Heart left ventricle (tissue), 16 donors: ENCODE data around the gene GALM. TPM values are rescaled to one million over a fixed set of nuclear protein-coding genes. Genes with fewer than 3 reads are reported as not detected.
"Not testable (repeated sequence)": the region's sequence is repeated elsewhere in the genome, so short reads cannot be mapped to it uniquely, and the experiment has no call there.

ENCODE experiments used
- ATAC-seq, 4 donors: fragments of 200-7000 bp; cut with Tn5 transposase; one replicate each; pipeline ENCODE4 v1.9.1; 2020 to 2022; ENCODE audit warnings: moderate library complexity in 4 of 4, mild to moderate bottlenecking in 3 of 4, moderate number of reproducible peaks in 1 of 4
- DNase-seq, 5 donors: peaks; one replicate each; pipeline ENCODE4 v3.0.0-alpha.2; 2020
- H3K27ac ChIP-seq, 12 donors: fragments of 200-600 bp; sonication (generic) in 4 of 12; one replicate each; pipeline versions ENCODE4 v1.5.0 to v1.8.0; 2016 to 2022; ENCODE audit warnings: mild to moderate bottlenecking in 2 of 12
- H3K27me3 ChIP-seq, 9 donors: fragments of 200-600 bp; sonication (generic) in 2 of 9; one replicate each; pipeline versions ENCODE4 v1.5.1 to v1.8.0; 2016 to 2022; ENCODE audit warnings: mild to moderate bottlenecking in 3 of 9
- H3K36me3 ChIP-seq, 9 donors: fragments of 200-600 bp; sonication (generic) in 2 of 9; one replicate each; pipeline versions ENCODE4 v1.5.0 to v1.8.0; 2018 to 2022; ENCODE audit warnings: mild to moderate bottlenecking in 2 of 9
- H3K4me1 ChIP-seq, 12 donors: fragments of 200-600 bp; sonication (generic) in 4 of 12; one replicate each; pipeline versions ENCODE4 v1.5.0 to v1.8.0; 2016 to 2022; ENCODE audit warnings: mild to moderate bottlenecking in 3 of 12
- H3K4me3 ChIP-seq, 12 donors: fragments of 200-600 bp; sonication (generic) in 4 of 12; one replicate each; pipeline versions ENCODE4 v1.5.0 to v1.8.0; 2017 to 2022; ENCODE audit warnings: mild to moderate bottlenecking in 9 of 12, moderate library complexity in 4 of 12
- H3K9me3 ChIP-seq, 12 donors: fragments of 200-600 bp; sonication (generic) in 4 of 12; one replicate each; pipeline versions ENCODE4 v1.5.0 to v1.8.0; 2016 to 2022; ENCODE audit warnings: mild to moderate bottlenecking in 1 of 12
- CTCF ChIP-seq, 12 donors: fragments of 200-600 bp; sonication (generic) in 4 of 12; IDR thresholded peaks; one replicate each; pipeline versions ENCODE4 v1.5.0 to v1.8.0; 2018 to 2022; ENCODE audit warnings: antibody characterized with exemption in 12 of 12, mild to moderate bottlenecking in 5 of 12
- POLR2A ChIP-seq, 2 donors: fragments of 450-650 bp; IDR thresholded peaks; one replicate each; pipeline ENCODE4 v1.6.1; 2017; ENCODE audit warnings: antibody characterized with exemption in 2 of 2, mild to moderate bottlenecking in 2 of 2, moderate library complexity in 2 of 2
- WGBS, 4 donors: extraction: QIAGEN DNeasy Blood & Tissue Kit in 2 of 4; methylation state at CpG; one replicate each; pipeline versions ENCODE4 v1.1.5 to v1.1.7; 2013 to 2018; 5-methylcytosine and 5-hydroxymethylcytosine counted together
- intact Hi-C, 10 donors: fragments of 100-400 bp; cut with DNase I; formaldehyde crosslinking; loops; one replicate each; pipeline versions ENCODE4 v1.11.1 to v1.14.2; 2022
- polyA plus RNA-seq, 2 donors: library from polyadenylated mRNA; stranded (reverse); fragments of 200-250 nt; gene quantifications; one replicate each; pipeline ENCODE4 v1.2.3, GENCODE V29; 2013
- total RNA-seq, 9 donors: library from RNA; depleted of rRNA in 2 of 9; stranded (reverse); fragments of >200 nt in 2 of 9; fragmentation: NEBNext Ultra II Directional in 3 of 9; extraction: Animal tissue kit (Norgen Biotek cat#: 25700) in 3 of 9; gene quantifications; one replicate each; pipeline versions ENCODE4 v1.1.0 to v1.2.4, GENCODE V29; 2016 to 2023
- donor health status: ischemic (EF 13 %, LVEDD 7.1; RV severe dilation, severe dysfunction).
- donor health status: healthy with polysubstance abuse.
- donor health status: DM: no; HTN: yes; CAD: no.
- donor health status: DM: no; HTN: no; CAD: no.
- donor health status: ischemic (EF 25% LVEDD 6.9; RV normal size, moderate dysfunction).
- donor health status: ischemic (EF 25% LVEDD 5.7; RV mildly dilated, moderate dysfunction).
- donor health status: healthy.
- donor health status: DM: yes; HTN: yes; CAD: no.
- donor health status: ischemic (EF 35%, LVEDD 5.7; RV mildly dilated, moderate dysfunction).
- donor health status: nonischemic (EF 11% LVEDD 7.7; RV severe dilation, severe dysfunction).
- donor health status: DM: yes; HTN: yes; CAD: no.
- donor health status: PGD.
- donor health status: ischemic (EF 29% LVEDD 5.4; RV normal size, mild dysfunction).
- donor health status: nonischemic (EF 23%, LVEDD 6.1; RV moderate dilation, normal function).

GALM gene
- total and polyA plus RNA-seq, 11 donors, result 6.3 to 25.3 (median 11.9) TPM

- H3K4me1 ChIP-seq, result peaks cover 0 to 11% (median 0%) of the 10 kb centered on the region in 12 donors
- peak overlapping the region in 1 of 12 donors; percentile 21 for H3K27ac ChIP-seq
- TF ChIP-seq POLR2A (IDR thresholded peaks at IDR 0.05) (no peak), CTCF (IDR thresholded peaks at IDR 0.05) (no peak)
- no peak overlapping the region for H3K4me3 ChIP-seq
- DNase-seq (no peak), ATAC-seq (no peak)
- H3K9me3 ChIP-seq, result peaks cover 0 to 3% (median 0%) of the 10 kb centered on the region in 12 donors
- H3K36me3 ChIP-seq, result no peaks in the 10 kb centered on the region
- no peaks in the 10 kb centered on the region for H3K27me3 ChIP-seq
- WGBS, 4 donors, result 95 to 97% (median 97%) methylated on average over 33 to 45 of the region's 45 CpGs
- intact Hi-C loops, result no loop called here
Measured at GRCh38 chr2:38643021-38643671, 22.8 kb upstream of the GALM start.

- H3K4me1 ChIP-seq, result peaks cover 0 to 19% (median 0%) of the 10 kb centered on the region in 12 donors
- H3K4me3 ChIP-seq, H3K36me3 ChIP-seq, ATAC-seq, intact Hi-C loops, H3K27me3 ChIP-seq, DNase-seq, H3K9me3 ChIP-seq: not testable (repeated sequence)
- WGBS, 4 donors, result 87 to 89% (median 88%) methylated on average over 16 of the region's 16 CpGs
- peak overlapping the region in 1 of 12 donors; percentile 21 for H3K27ac ChIP-seq
Measured at GRCh38 chr2:38643683-38644511, 22.0 kb upstream of the GALM start.

- Histone ChIP-seq H3K27ac (no peak overlapping the region), H3K9me3 (peaks cover 0 to 1% (median 0%) of the 10 kb centered on the region in 12 donors), H3K36me3 (no peaks in the 10 kb centered on the region), H3K27me3 (no peaks in the 10 kb centered on the region), H3K4me1 (peaks cover 0 to 43% (median 0%) of the 10 kb centered on the region in 12 donors), H3K4me3 (no peak overlapping the region)
- 84 to 89% (median 86%) methylated on average over 7 of the region's 7 CpGs for WGBS, 4 donors
- no peak for ATAC-seq
- no peak for DNase-seq
- intact Hi-C loops, result no loop called here
- no peak for TF ChIP-seq CTCF (IDR thresholded peaks at IDR 0.05)
- TF ChIP-seq POLR2A (IDR thresholded peaks at IDR 0.05), result no peak
Measured at GRCh38 chr2:38648107-38648761, 17.7 kb upstream of the GALM start.

GRCh38 chr2:38649176-38649728 is 16.7 kb upstream of the GALM start:
- no peaks in the 10 kb centered on the region for H3K27me3 ChIP-seq
- H3K4me1 ChIP-seq, result peaks cover 0 to 52% (median 0%) of the 10 kb centered on the region in 12 donors
- intact Hi-C loops, result no loop called here
- TF ChIP-seq POLR2A (IDR thresholded peaks at IDR 0.05) (no peak), CTCF (IDR thresholded peaks at IDR 0.05) (no peak)
- no peak overlapping the region for H3K27ac ChIP-seq
- no peak overlapping the region for H3K4me3 ChIP-seq
- 91 to 95% (median 94%) methylated on average over 12 of the region's 12 CpGs for WGBS, 4 donors
- ATAC-seq (no peak), DNase-seq (no peak)
- no peaks in the 10 kb centered on the region for H3K36me3 ChIP-seq
- H3K9me3 ChIP-seq, result no peaks in the 10 kb centered on the region
